H9 (cell line): ENCODE data around the gene TTC9B. TPM values are rescaled to one million over a fixed set of nuclear protein-coding genes. Genes with fewer than 3 reads are reported as not detected.
A peak's percentile ranks its signal among the peaks of the same experiment; 100 is the strongest.

Experiments
- DNase-seq: peaks from one replicate; pipeline ENCODE4 v3.0.0-alpha.2; 2017
- H2AFZ ChIP-seq: one replicate; pipeline ENCODE4 v1.6.1; 2013; ENCODE audit warnings: mild to moderate bottlenecking, low read length, control low read depth, moderate library complexity
- H2AK5ac ChIP-seq: 2 replicates; pipeline ENCODE4 v1.6.1; 2013; ENCODE audit warnings: low read length, control low read depth, mixed read lengths; ENCODE audit not compliant: insufficient read length
- H2BK120ac ChIP-seq: one replicate; pipeline ENCODE4 v1.6.1; 2013; ENCODE audit warnings: low read depth, mild to moderate bottlenecking, low read length, control low read depth, inconsistent platforms; ENCODE audit not compliant: poor library complexity, severe bottlenecking
- H2BK12ac ChIP-seq: 2 replicates; pipeline ENCODE4 v1.6.1; 2013; ENCODE audit warnings: low read length, control low read depth, mixed read lengths, low read depth; ENCODE audit not compliant: insufficient read length
- H2BK15ac ChIP-seq: 2 replicates; pipeline ENCODE4 v1.6.1; 2013; ENCODE audit warnings: low read depth, low read length, control low read depth
- H2BK20ac ChIP-seq: one replicate; pipeline ENCODE4 v1.6.1; 2013; ENCODE audit warnings: low read depth, mild to moderate bottlenecking, low read length, control low read depth, inconsistent platforms; ENCODE audit not compliant: poor library complexity, severe bottlenecking
- H2BK5ac ChIP-seq: 2 replicates; pipeline ENCODE4 v1.6.1; 2013; ENCODE audit warnings: low read length, control low read depth, mixed read lengths; ENCODE audit not compliant: insufficient read length
- H3K14ac ChIP-seq: 2 replicates; pipeline ENCODE4 v1.6.1; 2013; ENCODE audit warnings: low read length, control low read depth; ENCODE audit not compliant: insufficient read depth
- H3K18ac ChIP-seq: 2 replicates; pipeline ENCODE4 v1.6.1; 2013; ENCODE audit warnings: low read depth, mild to moderate bottlenecking, mixed read lengths, low read length, control low read depth; ENCODE audit not compliant: insufficient read length
- H3K23ac ChIP-seq: 2 replicates; pipeline ENCODE4 v1.6.1; 2013; ENCODE audit warnings: low read length, control low read depth, mixed read lengths, low read depth; ENCODE audit not compliant: insufficient read length
- H3K23me2 ChIP-seq: 2 replicates; pipeline ENCODE4 v1.6.1; 2013; ENCODE audit warnings: low read depth, mild to moderate bottlenecking, mixed read lengths, low read length, control low read depth; ENCODE audit not compliant: insufficient read length, poor library complexity, severe bottlenecking
- H3K27ac ChIP-seq: 2 replicates; pipeline ENCODE4 v1.5.1; 2013; ENCODE audit warnings: low read length, control low read depth, mixed read lengths, low read depth; ENCODE audit not compliant: insufficient read length
- H3K27me3 ChIP-seq: 2 replicates; pipeline ENCODE4 v1.6.1; 2013; ENCODE audit warnings: low read length, control low read depth, inconsistent platforms; ENCODE audit not compliant: insufficient read depth
- H3K4ac ChIP-seq: 2 replicates; pipeline ENCODE4 v1.6.1; 2013; ENCODE audit warnings: low read depth, mild to moderate bottlenecking, control low read depth, inconsistent platforms, low read length, moderate library complexity
- H3K4me1 ChIP-seq: 2 replicates; pipeline ENCODE4 v1.6.1; 2013; ENCODE audit warnings: low read length, control low read depth, inconsistent platforms; ENCODE audit not compliant: insufficient read depth
- H3K4me2 ChIP-seq: 2 replicates; pipeline ENCODE4 v1.6.1; 2013; ENCODE audit warnings: low read length, control low read depth, mixed read lengths; ENCODE audit not compliant: insufficient read length, insufficient read depth
- H3K56ac ChIP-seq: 2 replicates; pipeline ENCODE4 v1.6.1; 2013; ENCODE audit warnings: low read depth, mild to moderate bottlenecking, mixed read lengths, low read length, control low read depth; ENCODE audit not compliant: insufficient read length
- H3K79me1 ChIP-seq: 2 replicates; pipeline ENCODE4 v1.6.1; 2013; ENCODE audit warnings: low read depth, mild to moderate bottlenecking, moderate library complexity, low read length, control low read depth, inconsistent platforms; ENCODE audit not compliant: insufficient read depth, poor library complexity, severe bottlenecking
- H3K79me2 ChIP-seq: 2 replicates; pipeline ENCODE4 v1.6.1; 2013; ENCODE audit warnings: low read length, control low read depth, inconsistent platforms; ENCODE audit not compliant: insufficient read depth
- H3K9ac ChIP-seq: 2 replicates; pipeline ENCODE4 v1.6.1; 2013; ENCODE audit warnings: low read length, control low read depth, mixed read lengths; ENCODE audit not compliant: insufficient read length; ENCODE audit errors: extremely low read depth
- H3K9me3 ChIP-seq: one replicate; pipeline ENCODE4 v1.6.1; 2013; ENCODE audit warnings: low read depth, low read length, inconsistent platforms; ENCODE audit not compliant: control insufficient read depth
- H3T11ph ChIP-seq: one replicate; pipeline ENCODE4 v1.6.1; 2013; ENCODE audit warnings: mild to moderate bottlenecking, low read length, control low read depth, inconsistent platforms
- H4K20me1 ChIP-seq: one replicate; pipeline ENCODE4 v1.6.1; 2013; ENCODE audit not compliant: control insufficient read depth, insufficient read length, insufficient read depth
- H4K5ac ChIP-seq: 2 replicates; pipeline ENCODE4 v1.6.1; 2013; ENCODE audit warnings: low read depth, mild to moderate bottlenecking, mixed read lengths, low read length, control low read depth; ENCODE audit not compliant: insufficient read length
- H4K8ac ChIP-seq: replicated peaks from 2 replicates; pipeline ENCODE4 v1.6.1; 2013; ENCODE audit warnings: low read length, control low read depth, mixed read lengths, low read depth; ENCODE audit not compliant: insufficient read length
- H4K91ac ChIP-seq: 2 replicates; pipeline ENCODE4 v1.6.1; 2013; ENCODE audit warnings: low read depth, mild to moderate bottlenecking, moderate library complexity, mixed read lengths, low read length, control low read depth; ENCODE audit not compliant: insufficient read length
- H3K27ac Mint-ChIP-seq, 3 experiments: 2 replicates in 2 of 3; 3 replicates in 1 of 3; pipeline ENCODE4 v1.8.0; 2020 to 2021; ENCODE audit warnings: mixed read lengths in 3 of 3, mild to moderate bottlenecking in 1 of 3, moderate library complexity in 1 of 3
- H3K27me3 Mint-ChIP-seq: 2 replicates; pipeline ENCODE4 v1.8.0; 2021; ENCODE audit warnings: low read depth, mild to moderate bottlenecking, moderate library complexity, mixed read lengths
- H3K36me3 Mint-ChIP-seq, 3 experiments: 2 replicates in 2 of 3; 3 replicates in 1 of 3; pipeline ENCODE4 v1.8.0; 2020 to 2021; ENCODE audit warnings: low read depth in 3 of 3, mixed read lengths in 3 of 3; ENCODE audit not compliant: insufficient read depth in 1 of 3
- H3K4me1 Mint-ChIP-seq, 2 experiments: 2 replicates each; pipeline ENCODE4 v1.8.0; 2020; ENCODE audit warnings: mixed read lengths in 2 of 2
- H3K4me3 Mint-ChIP-seq, 2 experiments: 2 replicates in 1 of 2; 3 replicates in 1 of 2; pipeline ENCODE4 v1.8.0; 2020 to 2021; ENCODE audit warnings: mild to moderate bottlenecking in 2 of 2, mixed read lengths in 2 of 2, moderate library complexity in 1 of 2
- H3K9me3 Mint-ChIP-seq, 2 experiments: 2 replicates in 1 of 2; 3 replicates in 1 of 2; pipeline ENCODE4 v1.8.0; 2020; ENCODE audit warnings: mild to moderate bottlenecking in 2 of 2, mixed read lengths in 2 of 2, moderate library complexity in 1 of 2
- CTCF ChIP-seq: fragments of 200-600 bp; sonication (generic); conservative IDR thresholded peaks from 3 replicates; pipeline ENCODE4 v1.8.0; 2021; ENCODE audit warnings: antibody characterized with exemption, mild to moderate bottlenecking
- WGBS: extraction: QIAGEN DNeasy Blood & Tissue Kit; methylation state at CpG from one replicate; pipeline ENCODE4 v1.1.7; 2013; ENCODE audit warnings: missing lambda C conversion rate, low lambda C conversion rate, mixed read lengths; ENCODE audit not compliant: insufficient read length; ENCODE audit errors: extremely low coverage; 5-methylcytosine and 5-hydroxymethylcytosine counted together
- total RNA-seq: library from RNA; stranded (reverse); gene quantifications from 2 replicates; pipeline ENCODE4 v1.2.1, GENCODE V29; 2021

TTC9B gene
- total RNA-seq, 1 experiment from 2014 or later = 0.15 TPM

GRCh38 chr19:40246292-40247073 lies 28.3 kb upstream of the TTC9B start:
- peak overlapping the region in 2 of 3 experiments; percentile 3 to 69; a peak in 2 of 7 replicates for H3K27ac Mint-ChIP-seq
- Histone ChIP-seq H2BK15ac (no peak overlapping the region), H3K18ac (no peak overlapping the region), H2BK5ac (no peak overlapping the region), H3K4ac (no peak overlapping the region), H4K91ac (no peak overlapping the region), H4K20me1 (no peaks in the 10 kb centered on the region), H2AFZ (no peak overlapping the region), H3K79me1 (peaks cover 2% of the 10 kb centered on the region), H3K56ac (no peak overlapping the region), H4K8ac (no peak overlapping the region), H3K9ac (no peak overlapping the region), H3K4me1 (no peaks in the 10 kb centered on the region; the same call in 1 of the 2 replicates), H2AK5ac (no peak overlapping the region), H3K27ac (no peak overlapping the region), H3K14ac (no peak overlapping the region), H3K9me3 (no peaks in the 10 kb centered on the region), H3T11ph (no peak overlapping the region), H3K23me2 (no peaks in the 10 kb centered on the region), H3K27me3 (no peaks in the 10 kb centered on the region), H3K4me2 (no peak overlapping the region), H3K79me2 (no peaks in the 10 kb centered on the region; the same call in 1 of the 2 replicates), H2BK20ac (no peak overlapping the region), H2BK12ac (no peak overlapping the region), H3K23ac (no peak overlapping the region), H4K5ac (no peak overlapping the region), H2BK120ac (no peak overlapping the region)
- TF ChIP-seq CTCF = no peak
- no CpG with 5 or more reads among the region's 16 CpGs for WGBS
- no peak for DNase-seq
- H3K9me3 Mint-ChIP-seq = no peaks in the 10 kb centered on the region
- peaks cover 2 to 23% (median 22%) of the 10 kb centered on the region in 3 experiments for H3K36me3 Mint-ChIP-seq
- no peaks in the 10 kb centered on the region for H3K27me3 Mint-ChIP-seq
- peaks cover 4 to 8% of the 10 kb centered on the region in 2 experiments; a peak in 2 of 4 replicates for H3K4me1 Mint-ChIP-seq
- no peak overlapping the region for H3K4me3 Mint-ChIP-seq
